Ammon's horn (tissue), 1 donor: Measurements from ENCODE around the gene P2RX7.
"Not testable (repeated sequence)": the region's sequence is repeated elsewhere in the genome, so short reads cannot be mapped to it uniquely, and the experiment has no call there.

ENCODE experiments used
- DNase-seq: peaks from one replicate; pipeline ENCODE4 v3.0.0-alpha.2; 2016; ENCODE audit warnings: low spot score

The P2RX7 gene

DNA sequence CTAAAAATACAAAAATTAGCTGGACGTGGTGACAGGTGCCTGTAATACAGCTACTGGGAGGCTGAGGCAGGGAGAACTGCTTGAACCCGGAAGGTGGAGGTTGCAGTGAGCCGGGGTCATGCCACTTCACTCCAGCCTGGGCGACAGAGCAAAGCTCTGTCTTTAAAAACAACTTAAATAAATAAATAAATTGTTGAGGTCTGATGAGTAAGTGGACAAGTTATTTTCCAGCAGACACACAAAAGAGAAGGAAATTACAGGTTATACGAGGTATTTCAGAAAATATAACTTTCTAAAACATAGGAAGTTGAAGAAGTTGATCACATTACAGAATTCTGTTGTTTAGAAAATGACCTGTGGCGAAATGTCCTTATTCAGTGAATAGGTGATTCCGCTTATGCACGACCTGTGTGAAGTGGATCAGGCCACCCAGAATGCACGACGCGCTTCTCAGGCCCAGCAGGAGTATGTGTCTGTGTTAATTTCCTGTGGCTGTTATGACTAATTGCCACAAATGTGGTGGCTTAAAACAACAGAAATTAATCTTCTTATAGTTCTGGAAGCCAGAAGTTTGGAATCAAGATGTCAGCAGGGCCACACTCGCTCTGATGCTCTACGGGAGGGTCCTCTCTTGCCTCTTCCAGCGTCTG is 38.1 kb downstream of the P2RX7 start:
- no peak for DNase-seq

DNA sequence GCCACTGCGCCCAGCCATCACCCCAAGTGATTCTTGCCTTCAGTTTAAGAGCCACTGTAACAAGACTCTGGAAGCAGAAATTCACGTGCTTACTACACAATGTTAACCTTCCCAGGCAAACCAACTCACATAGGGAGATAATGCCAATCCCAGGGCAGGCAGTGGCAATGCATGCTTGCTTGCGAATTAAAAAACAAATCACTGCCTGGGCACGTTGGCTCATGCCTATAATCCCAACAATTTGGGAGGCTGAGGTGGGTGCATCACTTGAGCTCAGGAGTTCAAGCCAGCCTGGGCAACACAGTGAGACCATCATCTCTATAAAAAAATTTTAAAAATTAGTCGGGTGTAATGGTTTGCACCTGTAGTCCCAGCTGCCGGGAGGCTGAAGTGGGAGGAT is 39.5 kb downstream of the P2RX7 start:
- DNase-seq, result no peak

DNA sequence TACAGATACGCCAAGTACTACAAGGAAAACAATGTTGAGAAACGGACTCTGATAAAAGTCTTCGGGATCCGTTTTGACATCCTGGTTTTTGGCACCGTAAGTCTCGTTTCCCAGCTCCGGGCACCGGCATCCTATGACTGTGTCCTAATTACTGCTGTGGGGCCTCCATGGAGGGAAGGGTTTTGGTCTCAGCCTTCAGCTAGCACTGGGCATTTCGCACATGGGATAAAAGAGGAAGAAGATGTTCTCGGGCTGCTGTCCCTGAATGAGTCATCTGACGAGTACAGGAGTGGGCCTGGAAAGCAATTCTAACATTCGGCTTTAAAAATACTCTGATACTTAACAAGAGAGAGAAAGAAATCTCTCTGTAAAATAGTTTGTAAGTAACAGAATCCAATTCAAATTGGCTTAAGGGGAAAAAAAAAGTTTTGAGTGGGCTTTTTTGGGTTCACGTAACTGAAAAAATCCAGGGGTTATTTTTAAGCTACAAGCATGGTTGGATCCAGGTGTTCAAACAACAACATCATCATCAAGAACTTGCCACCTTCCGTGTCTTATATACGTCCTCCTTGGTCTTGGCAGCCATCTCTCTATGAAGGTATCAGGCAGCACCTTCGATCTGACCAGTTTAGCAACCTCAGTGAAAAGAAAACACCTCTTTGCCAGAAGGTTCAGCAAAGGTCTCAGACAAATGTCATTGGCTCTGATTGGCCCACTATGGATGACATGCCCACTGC is 42.9 kb downstream of the P2RX7 start:
- DNase-seq, result peak; percentile 77

DNA sequence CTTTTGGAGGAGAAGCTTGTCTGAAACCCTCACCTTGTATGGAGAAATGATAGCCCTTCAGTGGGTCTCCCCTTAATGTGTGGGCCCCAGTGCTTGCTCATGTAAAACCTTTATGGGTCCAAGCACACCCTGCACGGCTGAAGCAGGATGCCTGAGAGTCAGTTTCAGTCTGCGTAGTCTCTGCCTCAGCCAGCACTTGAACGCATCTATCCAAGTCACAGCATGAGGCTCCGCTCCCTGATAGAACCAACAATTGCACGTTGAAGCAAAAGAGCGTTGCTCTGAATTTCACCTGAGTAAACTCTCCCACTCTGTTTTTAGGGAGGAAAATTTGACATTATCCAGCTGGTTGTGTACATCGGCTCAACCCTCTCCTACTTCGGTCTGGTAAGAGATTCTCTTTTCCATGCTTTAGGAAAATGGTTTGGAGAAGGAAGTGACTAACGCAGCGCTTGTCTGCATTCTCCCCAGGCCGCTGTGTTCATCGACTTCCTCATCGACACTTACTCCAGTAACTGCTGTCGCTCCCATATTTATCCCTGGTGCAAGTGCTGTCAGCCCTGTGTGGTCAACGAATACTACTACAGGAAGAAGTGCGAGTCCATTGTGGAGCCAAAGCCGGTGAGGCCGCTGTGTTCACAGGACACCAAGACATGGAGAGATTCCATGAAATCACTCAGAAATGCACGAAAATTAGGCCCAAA is 44.3 kb downstream of the P2RX7 start:
- no peak for DNase-seq

DNA sequence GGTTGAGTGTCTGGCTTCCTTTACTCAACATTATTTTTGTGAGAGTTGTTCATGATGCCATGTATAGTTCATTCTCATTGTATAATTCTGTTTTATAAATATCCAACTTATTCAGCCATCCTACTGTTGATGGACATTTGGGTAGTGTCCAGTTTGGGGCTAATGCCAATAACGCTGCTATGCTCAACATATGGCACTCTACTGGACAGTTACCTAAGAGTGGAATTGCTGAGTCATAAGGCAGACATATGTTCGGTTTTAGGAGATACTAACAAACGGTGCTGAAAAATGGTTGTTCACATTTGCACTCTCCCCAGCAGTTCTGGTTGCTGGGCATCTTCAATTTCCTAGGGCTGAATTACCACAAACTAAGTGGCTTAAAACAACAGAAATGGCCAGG is 48.5 kb downstream of the P2RX7 start:
- no peak for DNase-seq

DNA sequence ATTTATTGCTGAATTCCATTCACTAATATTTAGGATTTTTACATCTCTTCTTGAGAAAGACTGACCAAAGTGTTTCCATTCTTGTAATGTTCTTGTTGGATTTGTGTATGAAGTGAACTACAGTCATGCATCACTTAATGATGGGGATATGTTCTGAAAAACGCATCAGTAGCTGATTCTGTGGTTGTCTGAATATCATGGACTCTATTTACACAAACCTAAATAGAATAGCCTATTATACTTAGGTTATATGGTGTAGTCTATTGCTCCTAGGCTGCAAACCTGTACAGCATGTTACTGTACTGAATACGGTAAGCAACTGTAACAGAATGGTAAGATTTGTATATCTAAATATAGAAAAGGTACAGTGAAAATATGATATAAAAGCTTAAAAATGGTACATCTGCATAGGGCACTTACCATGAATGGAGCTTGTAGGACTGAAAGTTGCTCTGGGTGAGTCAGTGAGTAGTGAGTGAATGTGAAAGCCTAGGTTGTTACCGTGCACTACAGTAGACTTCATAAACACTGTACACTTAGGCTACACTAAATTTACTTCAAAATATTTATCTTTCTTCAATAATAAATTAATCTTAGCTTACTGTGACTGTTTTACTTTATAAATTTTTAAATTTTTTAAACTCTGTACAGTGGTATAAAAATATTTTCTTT is 49.7 kb downstream of the P2RX7 start:
- DNase-seq, result no peak

DNA sequence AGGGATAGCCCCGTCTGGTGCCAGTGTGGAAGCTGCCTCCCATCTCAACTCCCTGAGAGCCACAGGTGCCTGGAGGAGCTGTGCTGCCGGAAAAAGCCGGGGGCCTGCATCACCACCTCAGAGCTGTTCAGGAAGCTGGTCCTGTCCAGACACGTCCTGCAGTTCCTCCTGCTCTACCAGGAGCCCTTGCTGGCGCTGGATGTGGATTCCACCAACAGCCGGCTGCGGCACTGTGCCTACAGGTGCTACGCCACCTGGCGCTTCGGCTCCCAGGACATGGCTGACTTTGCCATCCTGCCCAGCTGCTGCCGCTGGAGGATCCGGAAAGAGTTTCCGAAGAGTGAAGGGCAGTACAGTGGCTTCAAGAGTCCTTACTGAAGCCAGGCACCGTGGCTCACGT is 51.7 kb downstream of the P2RX7 start:
- no peak for DNase-seq

DNA sequence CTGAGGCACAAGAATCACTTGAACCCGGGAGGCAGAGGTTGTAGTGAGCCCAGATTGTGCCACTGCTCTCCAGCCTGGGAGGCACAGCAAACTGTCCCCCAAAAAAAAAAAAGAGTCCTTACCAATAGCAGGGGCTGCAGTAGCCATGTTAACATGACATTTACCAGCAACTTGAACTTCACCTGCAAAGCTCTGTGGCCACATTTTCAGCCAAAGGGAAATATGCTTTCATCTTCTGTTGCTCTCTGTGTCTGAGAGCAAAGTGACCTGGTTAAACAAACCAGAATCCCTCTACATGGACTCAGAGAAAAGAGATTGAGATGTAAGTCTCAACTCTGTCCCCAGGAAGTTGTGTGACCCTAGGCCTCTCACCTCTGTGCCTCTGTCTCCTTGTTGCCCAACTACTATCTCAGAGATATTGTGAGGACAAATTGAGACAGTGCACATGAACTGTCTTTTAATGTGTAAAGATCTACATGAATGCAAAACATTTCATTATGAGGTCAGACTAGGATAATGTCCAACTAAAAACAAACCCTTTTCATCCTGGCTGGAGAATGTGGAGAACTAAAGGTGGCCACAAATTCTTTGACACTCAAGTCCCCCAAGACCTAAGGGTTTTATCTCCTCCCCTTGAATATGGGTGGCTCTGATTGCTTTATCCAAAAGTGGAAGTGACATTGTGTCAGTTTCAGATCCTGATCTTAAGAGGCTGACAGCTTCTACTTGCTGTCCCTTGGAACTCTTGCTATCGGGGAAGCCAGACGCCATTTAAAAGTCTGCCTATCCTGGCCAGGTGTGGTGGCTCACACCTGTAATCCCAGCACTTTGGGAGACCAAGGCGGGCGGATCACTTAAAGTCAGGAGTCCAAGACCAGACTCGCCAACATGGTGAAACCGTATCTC is 52.6 kb downstream of the P2RX7 start:
- DNase-seq, result peak; percentile 47

DNA sequence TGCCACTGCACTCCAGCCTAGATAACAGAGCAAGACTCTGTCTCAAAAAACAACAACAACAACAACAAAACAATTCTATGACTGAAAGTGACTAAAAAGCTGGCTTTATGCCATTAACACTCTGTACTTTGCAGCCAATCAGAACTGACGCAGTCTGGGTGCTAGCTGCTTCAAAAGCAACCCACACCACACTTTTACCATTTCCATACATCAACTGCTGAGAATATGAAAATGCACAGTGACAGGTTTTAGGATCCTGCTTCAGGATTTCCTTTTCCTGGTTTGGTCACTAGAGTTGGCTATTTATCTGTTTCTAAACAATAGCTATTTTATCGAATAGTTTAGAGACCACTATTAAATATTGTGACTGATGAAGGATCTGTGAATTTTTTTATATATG is 54.1 kb downstream of the P2RX7 start:
- DNase-seq, result no peak

DNA sequence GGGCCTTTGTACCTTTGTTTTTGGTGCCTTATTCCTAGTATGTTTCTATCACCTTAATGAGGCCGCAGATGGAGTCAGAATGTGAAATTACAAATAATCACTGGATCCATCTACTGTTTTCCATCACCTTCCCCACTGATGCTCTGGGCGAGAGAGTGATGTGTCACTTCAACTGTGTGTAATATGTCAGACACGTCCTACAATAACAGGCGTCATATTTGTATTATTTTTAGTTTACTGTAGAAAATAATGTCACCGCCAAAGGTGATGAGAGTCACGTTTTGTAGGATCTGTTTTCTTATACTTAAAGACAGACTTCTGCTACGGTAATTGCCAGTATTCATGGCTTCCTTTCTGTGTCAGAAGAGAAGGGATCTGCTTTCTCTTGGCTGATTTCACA is 54.8 kb downstream of the P2RX7 start:
- no peak for DNase-seq

DNA sequence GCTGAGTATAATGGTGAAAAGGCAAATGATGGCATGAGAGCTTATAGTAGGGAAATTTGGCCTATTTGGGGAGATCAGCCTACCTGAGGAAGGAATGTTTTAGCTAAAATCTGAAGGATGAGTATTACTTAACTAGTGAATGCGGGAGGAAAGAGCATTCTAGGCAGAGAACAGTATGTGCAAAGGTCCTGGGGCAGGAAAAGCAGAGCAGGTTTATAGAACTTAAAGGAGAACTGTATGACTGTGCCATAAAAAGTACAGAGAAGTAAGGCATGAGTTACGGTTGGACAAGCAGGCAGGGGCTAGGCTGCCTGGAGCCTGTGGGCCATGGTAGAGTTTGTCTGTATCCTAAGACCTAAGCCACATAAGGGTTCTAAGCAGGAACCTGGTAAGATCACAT is 55.6 kb downstream of the P2RX7 start:
- no peak for DNase-seq

DNA sequence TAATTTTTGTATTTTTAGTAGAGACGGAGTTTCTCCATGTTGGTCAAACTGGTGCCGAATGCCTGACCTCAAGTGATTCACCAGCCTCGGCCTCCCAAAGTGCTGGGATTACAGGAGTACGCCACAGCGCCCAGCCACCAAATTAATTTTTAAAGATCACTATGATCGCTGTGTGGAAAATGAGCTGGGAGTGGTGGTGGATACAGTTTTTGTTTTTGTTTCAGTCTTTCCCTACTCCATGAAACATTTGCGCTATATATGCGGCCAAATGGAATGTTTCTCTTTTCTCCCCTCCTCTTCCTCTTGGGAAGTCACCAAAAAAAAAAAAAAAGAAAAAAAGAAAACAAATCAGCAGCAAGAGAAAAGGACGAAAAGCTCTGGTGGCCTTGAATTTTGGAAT is 56.5 kb downstream of the P2RX7 start:
- no peak for DNase-seq

DNA sequence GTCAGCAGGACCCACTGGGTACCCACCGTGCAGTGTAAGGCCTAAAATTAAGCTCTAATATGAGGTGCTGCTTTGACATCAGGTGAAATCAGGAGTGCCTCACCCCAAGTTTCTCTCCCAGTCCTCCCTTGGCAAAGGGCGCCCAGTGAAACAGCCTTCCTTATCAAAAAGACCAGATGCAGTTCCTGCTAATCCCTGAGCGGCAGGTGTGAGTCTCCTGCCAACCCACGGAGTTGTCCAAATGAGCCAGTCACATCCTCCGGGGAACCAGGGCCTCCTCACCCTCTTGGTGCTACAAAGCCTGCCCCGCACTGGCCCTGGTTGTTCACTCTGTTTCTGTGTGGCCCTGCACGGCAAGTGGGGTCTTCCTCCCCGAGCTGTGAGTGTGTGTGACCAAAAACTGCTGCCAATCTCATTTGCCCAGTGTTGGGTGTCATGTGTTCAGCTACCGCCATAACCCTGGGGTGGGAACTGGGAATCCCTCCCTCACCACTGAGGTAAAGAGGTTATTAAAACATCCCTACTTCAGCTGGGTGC is 57.0 kb downstream of the P2RX7 start:
- DNase-seq, result no peak

DNA sequence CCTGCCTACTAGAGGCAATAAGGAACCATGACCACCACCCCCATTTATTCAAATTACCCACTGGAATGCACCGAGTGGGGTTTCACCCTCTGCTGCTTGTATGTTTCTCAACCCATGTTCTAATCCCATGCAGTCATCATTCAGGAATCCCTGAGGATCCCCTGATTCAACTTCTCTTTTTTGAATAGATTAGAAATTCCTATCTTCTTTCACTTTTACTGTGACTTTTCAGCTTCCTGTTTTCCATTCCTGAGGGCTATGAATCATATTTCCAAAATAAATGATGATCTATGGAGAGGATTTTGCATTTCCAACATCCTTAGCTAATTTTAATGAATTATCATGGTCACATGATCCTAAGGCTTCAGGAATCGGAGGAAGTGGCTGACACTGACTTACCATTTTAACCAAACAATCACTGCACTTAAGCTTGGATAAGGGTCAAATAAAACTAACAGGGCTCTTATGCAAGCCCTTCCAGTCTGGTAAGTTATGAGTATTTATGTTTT is 57.9 kb downstream of the P2RX7 start:
- DNase-seq, result no peak

DNA sequence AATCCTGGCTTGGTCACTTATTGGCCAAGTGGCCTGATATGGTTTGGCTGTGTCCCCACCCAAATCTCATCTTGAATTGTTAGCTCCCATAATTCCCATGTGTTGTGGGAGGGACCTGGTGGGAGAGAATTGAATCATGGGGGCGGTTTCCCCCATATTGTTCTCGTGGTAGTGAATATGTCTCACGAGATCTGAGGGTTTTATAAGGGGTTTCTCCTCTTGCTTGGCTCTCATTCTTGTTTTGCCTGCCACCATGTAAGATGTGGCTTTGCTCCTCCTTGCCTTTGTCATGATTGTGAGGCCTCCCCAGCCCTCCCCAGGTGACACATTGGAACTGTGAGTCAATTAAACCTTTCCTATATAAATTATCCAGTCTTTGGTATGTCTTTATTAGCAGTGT is 58.5 kb downstream of the P2RX7 start:
- DNase-seq, result no peak

DNA sequence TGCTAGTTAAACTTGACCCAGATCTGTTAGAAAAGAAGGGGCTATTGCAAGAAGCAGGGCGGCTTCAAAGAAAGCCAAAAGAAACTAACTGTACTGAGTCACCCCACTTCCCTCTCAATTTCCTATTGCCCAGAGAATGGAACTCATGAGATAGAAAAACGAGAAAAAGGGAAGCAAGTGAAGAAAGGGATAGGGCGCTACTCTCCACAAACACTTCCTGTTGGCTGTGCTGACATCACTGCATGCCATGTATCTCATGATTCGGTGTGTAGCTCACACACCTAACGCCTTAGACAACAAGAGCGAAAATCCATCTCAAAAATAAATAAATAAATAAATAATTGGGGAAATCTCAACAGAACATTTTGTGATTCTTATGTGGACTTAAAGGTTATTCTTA is 64.2 kb downstream of the P2RX7 start:
- DNase-seq, result peak; percentile 71

DNA sequence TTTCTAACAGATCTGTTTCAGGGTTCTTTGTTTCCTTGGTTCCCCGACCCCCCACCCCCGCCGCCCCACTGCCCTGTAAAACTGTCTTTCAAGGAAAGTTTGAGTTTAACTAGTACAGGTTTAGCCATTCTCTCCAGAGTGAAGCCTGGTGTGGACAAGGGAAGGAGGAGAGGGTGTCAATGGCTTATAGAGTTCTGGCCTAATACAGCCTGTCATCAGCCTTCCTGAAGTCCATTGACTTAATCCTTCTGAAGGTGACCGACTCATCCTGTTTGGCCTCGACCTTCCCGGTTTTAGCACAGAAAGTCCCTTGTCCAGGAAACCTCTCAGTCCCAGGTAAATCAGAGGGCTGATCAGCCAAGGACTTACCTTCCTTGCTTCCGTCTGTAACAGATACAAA is 66.3 kb downstream of the P2RX7 start:
- DNase-seq, result no peak

DNA sequence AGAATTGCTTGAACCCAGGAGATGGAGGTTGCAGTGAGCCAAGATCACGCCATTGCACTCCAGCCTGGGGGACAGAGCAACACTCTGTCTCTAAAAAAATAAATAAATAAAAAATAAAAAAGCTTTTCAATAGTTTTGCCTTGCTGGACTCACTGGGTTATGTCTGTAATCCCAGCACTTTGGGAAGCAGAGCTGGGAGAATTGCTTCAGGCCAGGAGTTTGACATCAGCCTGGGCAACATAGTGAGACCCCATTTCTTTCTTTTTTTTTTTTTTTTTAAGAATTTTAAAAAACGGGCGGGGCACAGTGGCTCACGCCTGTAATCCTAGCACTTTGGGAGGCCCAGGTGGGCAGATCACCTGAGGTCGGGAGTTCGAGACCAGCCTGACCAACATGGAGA is 68.5 kb downstream of the P2RX7 start:
- DNase-seq, result not testable (repeated sequence)

DNA sequence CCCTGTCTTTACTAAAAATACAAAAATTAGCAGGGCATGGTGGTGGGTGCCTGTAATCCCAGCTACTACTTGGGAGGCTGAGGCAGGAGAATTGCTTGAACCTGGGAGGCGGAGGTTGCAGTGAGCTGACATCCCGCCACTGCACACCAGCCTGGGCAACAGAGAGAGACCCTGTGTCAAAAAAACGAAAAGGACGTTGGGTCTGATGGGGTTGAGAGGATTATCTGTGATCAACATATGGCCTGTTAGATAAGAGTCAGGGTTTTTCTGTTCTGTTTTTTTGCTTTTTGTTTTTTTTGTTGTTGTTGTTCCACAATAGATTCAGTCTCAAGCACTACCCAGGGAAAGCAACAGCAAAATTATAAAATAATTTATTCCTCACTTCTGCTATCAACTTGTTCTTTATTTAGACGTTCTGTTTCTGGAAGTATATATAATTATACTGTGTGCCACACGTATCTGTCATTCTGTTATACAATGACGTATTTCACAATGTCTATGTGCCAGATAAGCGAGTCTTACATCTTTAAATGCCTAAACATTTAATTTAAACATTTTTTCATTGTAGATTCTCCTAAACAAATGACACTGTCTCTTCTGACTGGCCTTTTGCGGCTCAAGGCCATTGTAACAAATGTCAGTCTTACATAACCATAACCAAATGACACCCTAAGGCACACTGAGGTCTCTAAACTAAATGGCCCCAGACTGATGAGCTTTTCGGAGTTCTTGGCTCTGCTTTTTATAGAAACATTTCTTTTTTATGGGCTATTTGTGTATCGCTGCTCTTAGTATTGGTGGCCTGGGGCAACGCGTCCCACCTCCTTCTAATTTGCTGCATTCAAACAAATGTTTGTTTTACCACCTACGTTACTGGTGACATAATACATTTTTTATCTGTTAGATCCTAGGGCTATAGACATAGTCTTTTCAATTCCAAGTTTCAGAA is 70.0 kb downstream of the P2RX7 start:
- no peak for DNase-seq

DNA sequence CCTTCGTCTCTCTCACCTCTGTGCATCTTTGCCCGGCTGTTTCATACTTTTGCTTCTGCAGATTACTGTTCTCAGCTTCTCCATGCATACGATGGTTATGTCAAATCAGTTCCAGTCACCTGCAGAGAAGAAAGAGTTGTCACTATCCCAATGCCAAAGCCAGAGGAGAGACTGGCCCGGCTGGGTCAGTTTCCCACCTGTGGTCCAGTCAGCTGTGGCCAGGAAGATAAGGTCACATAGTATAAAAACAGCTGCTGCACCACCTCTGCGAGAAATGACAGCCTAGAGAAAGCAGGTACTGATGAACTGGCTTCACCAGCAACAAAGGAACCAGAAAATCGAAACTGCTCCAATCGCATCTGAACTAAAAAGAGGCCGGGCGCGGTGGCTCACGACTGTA is 70.8 kb downstream of the P2RX7 start:
- DNase-seq, result no peak
